Choroid plexus epithelial cell (primary cell): ENCODE results near the gene ZNF74.

Source experiments
- DNase-seq: peaks from one replicate; pipeline ENCODE4 v3.0.0-alpha.2; 2010; ENCODE audit warnings: low read depth
- H3K4me3 ChIP-seq: 2 replicates; pipeline ENCODE4 v1.5.1; 2011; ENCODE audit warnings: low read depth, mild to moderate bottlenecking, control low read depth, low read length, moderate library complexity
- CTCF ChIP-seq: conservative IDR thresholded peaks from 2 replicates; pipeline ENCODE4 v1.5.1; 2011; ENCODE audit warnings: low read depth, mild to moderate bottlenecking, control low read depth, inconsistent platforms, low read length, moderate library complexity

The ZNF74 gene

GRCh38 chr22:20399866-20400605 lies 6.1 kb downstream of the ZNF74 start:
- TF ChIP-seq CTCF, result no peak
- DNase-seq, result no peak

GRCh38 chr22:20400606-20401375 lies 6.8 kb downstream of the ZNF74 start:
- TF ChIP-seq CTCF, result no peak
- H3K4me3 ChIP-seq, result no peak overlapping the region
- DNase-seq, result no peak

More at GRCh38 chr22:20399866-20400605, 6.1 kb downstream of the ZNF74 start:
- H3K4me3 ChIP-seq, result no peak overlapping the region

GRCh38 chr22:20401376-20402014 lies 7.5 kb downstream of the ZNF74 start:
- no peak for DNase-seq
- H3K4me3 ChIP-seq, result no peak overlapping the region
- TF ChIP-seq CTCF, result no peak

- DNase-seq, result no peak
- H3K4me3 ChIP-seq, result no peak overlapping the region
- TF ChIP-seq CTCF, result no peak
These were observed 9.2 kb downstream of the ZNF74 start for GRCh38 chr22:20402960-20403778.

GRCh38 chr22:20403779-20404140 lies 9.8 kb downstream of the ZNF74 start:
- H3K4me3 ChIP-seq, result no peak overlapping the region
- DNase-seq, result no peak
- TF ChIP-seq CTCF, result no peak

GRCh38 chr22:20404881-20405280 lies 10.9 kb downstream of the ZNF74 start:
- TF ChIP-seq CTCF, result no peak
- H3K4me3 ChIP-seq, result no peak overlapping the region
- no peak for DNase-seq
